Pulmonary artery endothelial cell (primary cell): ENCODE data around the gene TTC39A. TPM values are rescaled to one million over a fixed set of nuclear protein-coding genes. Genes with fewer than 3 reads are reported as not detected.

Experiments used
- DNase-seq: peaks from one replicate; pipeline ENCODE4 v3.0.0-alpha.2; 2011; ENCODE audit warnings: low read depth, low spot score
- total RNA-seq: library from RNA; depleted of rRNA; stranded (reverse); fragments of >200 nt; gene quantifications from 2 replicates; pipeline ENCODE4 v1.2.3, GENCODE V29; 2014

The TTC39A gene
- 1.1 and 1.2 TPM in 2 replicates for total RNA-seq

GRCh38 chr1:51330331-51331201 is at the start of gene TTC39A:
TTC39A (minus strand) TSS chr1:51330562; CDS start chr1:51330477, 85 bp downstream.
- no peak for DNase-seq

DNA sequence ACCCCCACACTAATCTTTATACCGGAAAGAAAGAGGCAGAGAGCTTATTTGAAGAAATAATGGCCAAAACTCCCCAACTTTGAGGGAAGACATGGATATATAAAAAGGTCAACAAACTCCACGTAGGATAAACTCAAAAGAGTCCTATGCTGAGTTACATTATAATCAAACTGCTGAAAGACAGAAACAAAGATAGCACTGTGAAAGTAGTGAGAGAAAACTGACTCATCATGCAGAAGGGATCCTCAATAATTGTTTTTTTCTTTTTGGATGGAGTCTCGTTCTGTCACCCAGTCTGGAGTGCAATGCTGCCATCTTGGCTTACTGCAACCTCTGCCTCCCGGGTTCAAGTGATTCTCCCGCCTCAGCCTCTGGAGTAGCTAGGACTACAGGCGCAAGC is 48.5 kb upstream of the TTC39A start:
- DNase-seq = no peak

DNA sequence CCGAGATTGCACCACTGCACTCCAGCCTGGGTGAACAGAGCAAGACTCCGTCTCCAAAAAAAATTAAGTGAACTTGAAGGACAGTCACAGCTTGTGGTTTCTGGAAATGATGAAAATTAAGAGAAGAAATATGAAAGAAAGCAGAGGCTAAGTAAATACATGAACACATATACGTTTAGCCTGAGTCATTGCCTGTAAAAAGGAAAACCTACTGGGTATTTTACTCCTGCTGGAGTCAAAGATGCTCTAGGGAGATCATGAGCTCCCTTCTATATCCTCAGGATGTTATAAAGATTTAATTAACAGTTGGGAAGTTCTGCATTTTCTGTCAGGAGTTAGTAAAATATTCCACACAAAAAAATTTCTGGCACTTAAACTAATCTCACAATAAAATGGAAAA is 43.5 kb upstream of the TTC39A start:
- no peak for DNase-seq

DNA sequence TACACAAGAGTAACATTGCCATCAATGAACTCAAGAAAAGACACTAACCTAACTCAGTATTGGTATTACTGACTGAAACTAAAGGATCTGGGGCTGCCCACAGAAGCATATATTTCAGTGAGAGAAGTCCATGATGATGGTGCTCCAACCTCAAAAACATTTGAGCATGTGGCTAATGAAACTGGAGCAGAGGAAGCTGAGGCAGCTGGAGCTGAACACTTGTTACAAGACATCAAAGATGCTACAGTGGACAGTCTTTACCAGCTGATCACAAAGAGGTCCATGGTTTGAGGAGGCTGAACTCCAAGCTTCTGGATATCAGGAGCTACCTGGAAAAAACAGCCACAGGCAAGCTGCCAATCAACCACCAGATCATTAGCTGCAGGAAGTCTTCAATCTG is 42.2 kb upstream of the TTC39A start:
- no peak for DNase-seq

DNA sequence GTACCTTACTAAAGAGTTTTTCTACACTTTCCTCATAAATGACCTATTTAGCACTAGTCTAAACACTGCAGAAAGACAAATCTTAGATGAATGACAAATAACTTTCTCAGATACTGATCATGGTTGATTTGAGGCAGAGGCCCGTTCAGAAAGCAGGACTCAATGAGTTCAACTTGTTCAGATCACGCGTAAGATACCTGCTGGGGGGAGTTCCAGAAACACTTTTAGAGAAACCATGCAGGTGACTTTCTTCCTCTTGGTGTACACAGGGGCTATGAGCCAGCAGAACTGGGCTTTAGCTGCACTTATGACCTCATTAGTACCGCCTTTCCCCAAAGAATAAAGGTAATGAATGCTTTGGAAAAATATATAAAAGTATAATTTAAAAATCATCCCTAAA is 38.8 kb upstream of the TTC39A start:
- DNase-seq = no peak

GRCh38 chr1:51365774-51366173 is 35.4 kb upstream of the TTC39A start:
- no peak for DNase-seq

GRCh38 chr1:51359879-51360278 is 29.5 kb upstream of the TTC39A start:
- DNase-seq = no peak

DNA sequence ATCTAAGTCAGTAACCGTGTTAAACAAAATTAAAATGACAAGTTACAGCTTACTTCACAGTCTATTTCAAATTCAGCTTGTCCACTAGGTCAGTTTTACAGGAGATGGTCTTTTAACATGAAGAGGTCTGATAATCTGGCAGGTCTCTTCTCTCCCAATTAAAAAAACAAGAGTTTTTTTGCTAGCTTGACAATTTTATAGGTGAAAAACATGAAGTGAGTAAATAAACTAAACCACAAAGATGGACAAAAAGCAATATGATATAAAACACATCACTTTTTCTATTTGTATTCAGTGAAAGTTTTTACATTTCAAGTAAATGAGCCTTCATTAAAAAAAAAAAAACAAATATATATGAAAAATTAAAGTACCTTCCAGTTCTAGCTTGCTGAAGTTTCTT is 25.0 kb upstream of the TTC39A start:
- no peak for DNase-seq

DNA sequence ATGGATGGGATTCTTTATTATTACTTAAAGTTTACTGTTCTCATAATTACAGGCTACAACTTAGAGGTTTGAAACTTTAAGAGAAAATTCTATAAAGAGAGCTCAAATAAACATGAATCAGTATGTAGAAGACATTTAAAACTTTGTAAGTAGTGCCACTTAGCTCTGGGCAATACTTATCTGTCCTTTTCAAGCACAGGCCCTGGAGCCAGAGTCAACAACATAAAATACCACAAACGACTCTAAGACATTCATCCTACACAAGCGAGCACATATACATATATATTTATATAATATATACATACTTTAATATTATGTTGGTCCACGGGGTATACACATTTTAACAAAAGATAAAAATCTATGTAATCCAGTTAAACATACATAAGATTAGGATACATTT is 24.1 kb upstream of the TTC39A start:
- DNase-seq = no peak

- no peak for DNase-seq
Measured at GRCh38 chr1:51351907-51352306, 21.5 kb upstream of the TTC39A start.

DNA sequence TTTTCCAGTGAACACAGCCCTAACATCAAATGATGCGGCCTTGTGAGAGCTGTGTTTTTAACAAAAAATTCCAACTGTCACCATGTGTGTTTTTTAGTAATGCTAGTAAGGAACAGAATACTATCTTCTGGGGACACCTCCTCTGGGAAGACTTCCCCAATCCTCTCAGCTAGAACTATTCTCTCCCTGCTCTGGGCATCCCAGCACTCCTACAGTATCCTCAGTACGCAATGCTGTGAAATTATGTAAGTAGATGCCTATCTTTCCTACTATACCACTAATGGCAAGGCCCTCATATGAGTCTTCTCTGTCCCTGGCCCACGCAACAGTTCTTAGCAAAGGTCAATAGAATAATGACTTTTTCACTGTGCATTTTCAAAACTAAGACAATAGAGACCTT is 19.5 kb upstream of the TTC39A start:
- DNase-seq = no peak

GRCh38 chr1:51348147-51348527 is 17.8 kb upstream of the TTC39A start:
- DNase-seq = no peak

DNA sequence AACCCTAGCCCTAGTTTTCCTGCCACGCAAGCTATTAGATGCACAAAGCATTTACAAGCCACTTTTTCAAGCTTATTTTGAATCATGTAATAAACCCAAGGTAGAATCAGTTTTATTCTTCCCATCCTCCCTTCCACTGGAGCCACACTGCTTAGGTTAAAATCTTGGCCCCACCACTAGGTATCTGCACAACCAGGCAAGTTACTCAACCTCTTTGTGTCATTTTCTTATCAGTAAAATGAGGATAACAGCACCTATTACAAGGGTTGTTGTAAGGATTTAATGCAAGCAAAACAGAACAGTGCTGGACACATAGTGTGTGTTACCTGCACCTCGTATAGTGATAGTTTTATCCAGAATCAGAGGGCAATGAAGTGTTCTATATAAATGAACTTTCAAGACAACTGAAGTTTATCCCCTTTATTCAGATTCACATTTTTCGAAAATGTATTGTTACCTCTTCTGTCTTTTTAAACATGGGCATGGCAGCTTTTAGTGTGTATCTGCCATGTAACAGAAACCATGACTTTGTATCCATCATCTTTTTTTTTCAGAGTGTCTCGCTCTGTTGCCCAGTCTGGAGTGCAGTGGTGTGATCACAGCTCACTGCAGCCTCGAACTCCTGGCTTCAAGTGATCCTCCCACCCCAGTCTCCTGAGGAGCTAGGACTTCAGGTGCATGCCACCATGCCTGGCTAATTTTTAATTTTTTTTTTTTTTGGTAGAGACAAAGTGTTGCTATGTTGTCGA is 17.2 kb upstream of the TTC39A start:
- DNase-seq = no peak

DNA sequence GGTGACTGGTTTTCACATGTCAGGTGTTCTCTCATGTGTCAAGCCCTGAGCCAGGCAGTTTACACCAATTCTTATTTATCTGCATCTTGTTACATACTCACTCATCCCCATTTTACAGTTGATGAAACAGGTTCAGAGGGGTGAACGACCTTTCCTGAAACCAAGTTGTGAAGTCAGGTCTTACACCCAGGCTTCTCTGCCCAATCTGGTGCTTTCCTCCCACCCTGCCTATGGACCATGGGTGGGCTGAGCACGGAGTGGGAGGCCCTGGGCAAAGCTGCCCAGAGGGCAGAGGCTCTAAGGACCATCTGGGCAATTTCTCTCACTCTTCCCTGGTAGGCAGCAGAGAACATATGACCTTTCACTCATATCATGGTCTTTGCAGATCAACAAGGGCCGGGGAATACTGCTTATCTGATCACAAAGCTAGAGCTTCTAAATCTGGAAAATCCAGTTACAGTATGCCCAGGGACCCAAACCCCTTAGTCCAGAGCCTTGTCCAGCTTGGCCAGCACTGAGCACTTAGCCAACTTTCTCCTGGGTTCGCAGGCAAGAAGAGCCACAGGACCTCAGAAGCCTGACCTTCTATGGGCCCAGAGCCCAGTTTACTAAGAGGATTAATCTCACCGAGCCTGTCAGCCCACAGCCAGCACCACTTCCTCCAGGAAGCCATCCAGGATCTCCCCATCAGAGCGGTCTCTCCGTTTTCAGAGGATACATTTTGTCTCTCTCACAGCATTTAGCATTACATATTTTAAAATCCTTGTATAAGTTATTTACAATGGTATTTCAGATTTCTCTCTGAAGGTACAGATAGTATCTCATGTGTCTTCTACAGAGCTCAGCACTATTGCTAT is 16.0 kb upstream of the TTC39A start:
- no peak for DNase-seq

DNA sequence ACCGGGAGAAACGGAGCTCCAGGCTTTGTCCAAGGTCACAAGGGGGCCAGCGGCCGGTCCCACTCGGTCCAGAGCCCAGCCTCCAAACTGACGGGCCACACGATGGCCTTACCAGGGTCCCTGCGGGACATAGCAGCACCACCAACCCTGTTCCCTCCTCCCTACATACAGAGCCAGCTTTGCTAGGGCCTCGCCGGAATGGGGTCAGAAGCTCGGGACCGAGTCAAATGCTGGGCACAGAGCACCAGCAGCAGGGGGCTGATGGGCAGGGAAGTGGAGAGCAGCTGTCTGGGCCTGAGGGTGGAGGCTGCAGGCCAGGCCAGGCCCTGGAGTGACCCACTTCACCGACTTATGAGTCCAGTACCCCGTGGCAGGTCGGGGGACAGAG is 14.9 kb upstream of the TTC39A start:
- no peak for DNase-seq

- no peak for DNase-seq
Measured at GRCh38 chr1:51344602-51345299, 14.4 kb upstream of the TTC39A start.

GRCh38 chr1:51344276-51344601 is 13.9 kb upstream of the TTC39A start:
- no peak for DNase-seq

DNA sequence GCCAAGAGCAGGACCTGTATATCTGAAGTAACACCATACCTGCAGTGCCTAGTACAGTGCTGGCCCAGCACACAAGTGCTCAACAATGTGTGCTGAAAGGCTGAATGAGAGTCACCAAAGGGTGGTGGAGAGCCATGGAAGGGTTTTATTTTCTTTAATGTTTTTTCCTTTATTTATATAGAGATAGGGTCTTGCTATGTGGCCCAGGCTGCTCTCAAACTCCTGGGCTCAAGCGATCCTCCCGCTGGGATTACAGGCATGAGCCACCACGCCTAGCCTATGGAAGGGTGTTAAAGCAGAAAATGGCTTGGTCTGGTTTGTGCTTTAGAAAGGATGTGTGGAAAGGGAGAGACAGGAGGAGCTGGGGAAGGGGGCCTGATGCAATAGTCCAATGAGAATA is 13.3 kb upstream of the TTC39A start:
- DNase-seq = no peak

GRCh38 chr1:51342591-51343206 is 12.3 kb upstream of the TTC39A start:
- DNase-seq = no peak

DNA sequence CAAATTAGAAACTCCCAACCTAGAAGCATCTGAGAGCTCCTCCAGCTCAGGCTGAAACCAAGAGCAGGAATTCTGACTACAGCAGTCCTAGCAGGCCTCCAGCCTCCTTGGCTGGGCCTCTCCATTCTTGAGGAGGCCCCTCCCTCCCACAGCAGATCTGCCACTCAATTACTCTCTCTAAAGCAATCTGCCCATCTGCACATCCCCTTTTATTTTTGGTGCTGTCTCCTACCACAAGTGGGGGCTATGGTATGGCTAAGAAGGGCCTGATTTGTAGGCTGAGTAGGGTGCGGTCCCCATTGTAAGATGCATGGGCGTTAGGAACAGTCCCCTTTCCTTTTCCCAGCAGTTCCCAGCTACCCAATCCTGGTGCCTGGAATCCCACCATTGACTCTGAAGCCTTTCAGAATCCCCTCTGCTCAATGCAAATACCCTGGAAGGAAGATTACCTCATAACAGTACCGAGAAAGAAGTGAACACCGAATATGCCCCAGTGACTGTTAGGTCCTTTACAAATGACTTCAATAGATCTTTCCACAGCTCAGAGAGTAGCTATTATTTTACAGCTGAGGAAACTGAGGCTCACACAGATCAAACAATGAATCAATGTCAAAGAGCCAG is 11.6 kb upstream of the TTC39A start:
- no peak for DNase-seq

GRCh38 chr1:51340380-51340779 is 10.0 kb upstream of the TTC39A start:
- DNase-seq = no peak
